HCT116 (cell line): ENCODE results near the gene BMP2K. TPM values are rescaled to one million over a fixed set of nuclear protein-coding genes. Genes with fewer than 3 reads are reported as not detected.

Source experiments
- ATAC-seq: fragments of 200-7000 bp; cut with Tn5 transposase; 2 replicates; pipeline ENCODE4 v1.9.1; 2020; ENCODE audit warnings: mild to moderate bottlenecking, moderate library complexity
- BruUV-seq: library from RNA; stranded (reverse); fragments of 400-500 nt; replicated peaks from 2 replicates; lab custom pipeline; 2021; lab: Mats Ljungman, UMichigan
- CTCF ChIA-PET: fragments of 300-600 bp; sonication (Branson Sonifier 250); formaldehyde crosslinking; loops from one replicate; lab custom pipeline; 2021; ENCODE audit warnings: antibody characterized with exemption; lab: Charles Lee
- POLR2A ChIA-PET: fragments of 300-600, 350-600 bp; sonication (Branson Sonifier 250); formaldehyde crosslinking; loops from one replicate; lab custom pipeline; 2021; ENCODE audit warnings: antibody characterized with exemption; lab: Charles Lee
- RAD21 ChIA-PET, 2 experiments: fragments of 300-600 bp; sonication (Branson Sonifier 250); formaldehyde crosslinking; loops; one replicate each; lab custom pipeline; 2023; ENCODE audit warnings: low total read pairs in 2 of 2; ENCODE audit not compliant: uncharacterized antibody in 2 of 2, unreplicated experiment in 2 of 2, low non-redundant PET in 1 of 2; lab: Charles Lee
- DNase-seq: peaks from one replicate; pipeline ENCODE4 v3.0.0-alpha.2; 2010; ENCODE audit warnings: low read depth, low spot score
- H2AFZ ChIP-seq: fragments of 200-600 bp; shearing (Covaris generic), sonication (generic); 2 replicates; pipeline ENCODE4 v1.6.1; 2017; ENCODE audit warnings: low read depth, mixed run types, mixed read lengths, antibody characterized with exemption, low read length; ENCODE audit not compliant: poor library complexity, severe bottlenecking
- H3K27ac ChIP-seq: 2 replicates; pipeline ENCODE4 v1.5.1; 2012; ENCODE audit warnings: low read depth, low read length
- H3K27me3 ChIP-seq: fragments of 200-600 bp; sonication (generic); 2 replicates; pipeline ENCODE4 v1.6.1; 2016; ENCODE audit warnings: mixed run types, low read length, mixed read lengths; ENCODE audit not compliant: insufficient read depth
- H3K36me3 ChIP-seq, 2 experiments: fragments of 200-500 bp in 1 of 2; fragments of 200-600 bp in 1 of 2; sonication (Bioruptor generic) in 1 of 2; sonication (generic) in 1 of 2; 2 replicates each; pipeline versions ENCODE4 v1.5.1 to v1.6.1; 2014 to 2016; ENCODE audit warnings: low read length in 2 of 2, inconsistent platforms in 1 of 2, mixed read lengths in 1 of 2, mixed run types in 1 of 2; ENCODE audit not compliant: insufficient read depth in 2 of 2, control insufficient read depth in 1 of 2
- H3K4me1 ChIP-seq, 2 experiments: fragments of 200-600 bp in 1 of 2; sonication (generic) in 1 of 2; 2 replicates each; pipeline versions ENCODE4 v1.5.1 to v1.6.1; 2012 to 2017; ENCODE audit warnings: low read length in 2 of 2, inconsistent platforms in 1 of 2, mild to moderate bottlenecking in 1 of 2, mixed read lengths in 1 of 2, mixed run types in 1 of 2, moderate library complexity in 1 of 2; ENCODE audit not compliant: insufficient read depth in 2 of 2, control insufficient read depth in 1 of 2
- H3K4me2 ChIP-seq: fragments of 200-600 bp; sonication (generic); 2 replicates; pipeline ENCODE4 v1.6.1; 2017; ENCODE audit warnings: mixed run types, low read length, mixed read lengths
- H3K4me3 ChIP-seq, 2 experiments: fragments of 200-600 bp in 1 of 2; sonication (generic) in 1 of 2; replicated peaks in 1 of 2; 2 replicates each; pipeline ENCODE4 v1.5.1; 2011 to 2016; ENCODE audit warnings: low read length in 2 of 2, control low read depth in 1 of 2, low read depth in 1 of 2, mild to moderate bottlenecking in 1 of 2, mixed read lengths in 1 of 2, mixed run types in 1 of 2
- H3K79me2 ChIP-seq: fragments of 200-600 bp; sonication (generic); 2 replicates; pipeline ENCODE4 v1.6.1; 2017; ENCODE audit warnings: mild to moderate bottlenecking, mixed run types, low read length, moderate library complexity, mixed read lengths; ENCODE audit not compliant: insufficient read depth
- H3K9ac ChIP-seq: fragments of 200-600 bp; sonication (generic); 2 replicates; pipeline ENCODE4 v1.6.1; 2016; ENCODE audit warnings: low read length, mixed read lengths
- H3K9me2 ChIP-seq: fragments of 200-600 bp; sonication (generic), shearing (Covaris generic); 2 replicates; pipeline ENCODE4 v1.6.1; 2017; ENCODE audit warnings: mixed run types, mild to moderate bottlenecking, moderate library complexity; ENCODE audit not compliant: insufficient read depth
- H3K9me3 ChIP-seq, 2 experiments: fragments of 200-500 bp in 1 of 2; fragments of 200-600 bp in 1 of 2; sonication (Bioruptor generic) in 1 of 2; sonication (generic) in 1 of 2; 2 replicates each; pipeline ENCODE4 v1.6.1; 2014 to 2017; ENCODE audit warnings: low read length in 2 of 2, mixed read lengths in 2 of 2, inconsistent platforms in 1 of 2, low read depth in 1 of 2, mild to moderate bottlenecking in 1 of 2, mixed run types in 1 of 2, moderate library complexity in 1 of 2; ENCODE audit not compliant: control insufficient read depth in 1 of 2, insufficient read depth in 1 of 2
- H4K20me1 ChIP-seq: fragments of 200-600 bp; sonication (generic), shearing (Covaris generic); 2 replicates; pipeline ENCODE4 v1.6.1; 2017; ENCODE audit warnings: mixed run types, mild to moderate bottlenecking, moderate library complexity; ENCODE audit not compliant: insufficient read depth
- CEBPB ChIP-seq: IDR thresholded peaks from 2 replicates; pipeline ENCODE4 v1.6.1; 2012; ENCODE audit warnings: low read depth
- ELF1 ChIP-seq: IDR thresholded peaks from 2 replicates; pipeline ENCODE4 v1.6.1; 2012; ENCODE audit warnings: low read depth, borderline replicate concordance
- EZH2 ChIP-seq: fragments of 200-600 bp; sonication (generic); IDR thresholded peaks from 2 replicates; pipeline ENCODE4 v1.6.1; 2017; ENCODE audit warnings: antibody characterized with exemption, mixed run types
- POLR2A ChIP-seq: IDR thresholded peaks from 2 replicates; pipeline ENCODE4 v1.7.0; 2011; ENCODE audit warnings: borderline replicate concordance; ENCODE audit not compliant: insufficient read depth, insufficient read length; ENCODE audit errors: extremely low read depth
- POLR2AphosphoS5 ChIP-seq: IDR thresholded peaks from 2 replicates; pipeline ENCODE4 v1.6.1; 2011; ENCODE audit warnings: mild to moderate bottlenecking, low read depth, low read length, moderate library complexity
- TCF7L2 ChIP-seq: IDR thresholded peaks from 2 replicates; pipeline ENCODE4 v1.7.0; 2011; ENCODE audit warnings: borderline replicate concordance, inconsistent platforms; ENCODE audit not compliant: insufficient read depth, insufficient read length; ENCODE audit errors: extremely low read depth
- intact Hi-C: fragments of 100-400 bp; cut with micrococcal nuclease; formaldehyde crosslinking; loops from 2 replicates; pipeline ENCODE4 v1.10.0; 2022
- total RNA-seq: library from RNA; stranded (reverse); gene quantifications from one replicate; pipeline ENCODE4 v1.2.1, GENCODE V29; 2021; ENCODE audit not compliant: unreplicated experiment
- TF ChIP-seq, protein P1 (sequence below): IDR thresholded peaks from 2 replicates; pipeline ENCODE4 v1.6.1; 2012
- TF ChIP-seq, protein P2 (sequence below): IDR thresholded peaks from 2 replicates; pipeline ENCODE4 v1.6.1; 2011; ENCODE audit warnings: mild to moderate bottlenecking, low read length, moderate library complexity; ENCODE audit not compliant: insufficient replicate concordance; ENCODE audit errors: extremely low read depth
- TF ChIP-seq, protein P3 (sequence below): IDR thresholded peaks from 2 replicates; pipeline ENCODE4 v1.6.1; 2012

The BMP2K gene
- total RNA-seq, 1 experiment from 2014 or later, result 27.7 TPM

DNA sequence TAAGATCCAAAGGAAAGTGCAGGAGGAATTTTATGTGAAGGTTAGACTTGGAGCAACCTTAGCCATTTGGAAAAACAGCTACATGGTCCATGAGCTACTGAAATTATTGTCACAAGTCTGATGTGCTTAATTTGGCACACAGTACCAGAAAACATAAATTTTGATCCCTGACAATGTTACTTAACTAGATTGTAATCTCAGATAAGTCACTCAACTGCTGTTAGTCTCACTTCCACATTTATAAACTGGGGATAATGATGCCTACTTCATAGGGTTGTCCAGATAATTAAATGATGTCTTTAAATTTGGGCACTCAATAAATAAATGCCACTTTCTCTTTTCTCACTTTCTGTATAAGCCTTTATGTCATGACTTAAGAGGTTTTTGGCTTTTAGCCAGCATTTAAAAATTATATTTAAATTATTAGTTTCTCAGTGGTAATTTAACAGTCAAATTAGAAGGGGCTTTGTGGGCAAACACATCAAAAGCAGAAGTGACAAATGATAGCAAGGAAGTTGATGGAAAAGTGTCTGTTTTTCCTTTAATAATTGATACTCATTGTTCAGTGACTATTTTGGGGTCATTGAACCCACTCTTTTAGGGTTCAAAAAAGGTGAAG, 104.8 kb downstream of the BMP2K start:
- POLR2A ChIA-PET, result no interaction called here
- H3K4me2 ChIP-seq, result no peak overlapping the region
- H3K27ac ChIP-seq, result no peak overlapping the region
- H4K20me1 ChIP-seq, result no peaks in the 10 kb centered on the region
- no peaks in the 10 kb centered on the region for H3K4me1 ChIP-seq
- no peak overlapping the region for H3K4me3 ChIP-seq
- H3K79me2 ChIP-seq, result no peaks in the 10 kb centered on the region
- ATAC-seq (no peak), DNase-seq (no peak)
- CTCF ChIA-PET, result no interaction called here
- H3K27me3 ChIP-seq, result no peaks in the 10 kb centered on the region
- H2AFZ ChIP-seq, result no peak overlapping the region
- no peaks in the 10 kb centered on the region for H3K36me3 ChIP-seq
- BruUV-seq, result no TSS peak
- RAD21 ChIA-PET, result no interaction called here
- no peaks in the 10 kb centered on the region for H3K9me2 ChIP-seq
- no peaks in the 10 kb centered on the region for H3K9me3 ChIP-seq
- intact Hi-C loops, result no loop called here
- TF ChIP-seq, protein P1, sequence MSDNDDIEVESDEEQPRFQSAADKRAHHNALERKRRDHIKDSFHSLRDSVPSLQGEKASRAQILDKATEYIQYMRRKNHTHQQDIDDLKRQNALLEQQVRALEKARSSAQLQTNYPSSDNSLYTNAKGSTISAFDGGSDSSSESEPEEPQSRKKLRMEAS, result no peak
- TF ChIP-seq, protein P2, sequence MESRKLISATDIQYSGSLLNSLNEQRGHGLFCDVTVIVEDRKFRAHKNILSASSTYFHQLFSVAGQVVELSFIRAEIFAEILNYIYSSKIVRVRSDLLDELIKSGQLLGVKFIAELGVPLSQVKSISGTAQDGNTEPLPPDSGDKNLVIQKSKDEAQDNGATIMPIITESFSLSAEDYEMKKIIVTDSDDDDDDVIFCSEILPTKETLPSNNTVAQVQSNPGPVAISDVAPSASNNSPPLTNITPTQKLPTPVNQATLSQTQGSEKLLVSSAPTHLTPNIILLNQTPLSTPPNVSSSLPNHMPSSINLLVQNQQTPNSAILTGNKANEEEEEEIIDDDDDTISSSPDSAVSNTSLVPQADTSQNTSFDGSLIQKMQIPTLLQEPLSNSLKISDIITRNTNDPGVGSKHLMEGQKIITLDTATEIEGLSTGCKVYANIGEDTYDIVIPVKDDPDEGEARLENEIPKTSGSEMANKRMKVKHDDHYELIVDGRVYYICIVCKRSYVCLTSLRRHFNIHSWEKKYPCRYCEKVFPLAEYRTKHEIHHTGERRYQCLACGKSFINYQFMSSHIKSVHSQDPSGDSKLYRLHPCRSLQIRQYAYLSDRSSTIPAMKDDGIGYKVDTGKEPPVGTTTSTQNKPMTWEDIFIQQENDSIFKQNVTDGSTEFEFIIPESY, result no peak
- no peak for TF ChIP-seq POLR2A
- TF ChIP-seq ELF1, result no peak
- TF ChIP-seq, protein P3, sequence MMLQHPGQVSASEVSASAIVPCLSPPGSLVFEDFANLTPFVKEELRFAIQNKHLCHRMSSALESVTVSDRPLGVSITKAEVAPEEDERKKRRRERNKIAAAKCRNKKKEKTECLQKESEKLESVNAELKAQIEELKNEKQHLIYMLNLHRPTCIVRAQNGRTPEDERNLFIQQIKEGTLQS, result no peak
- no peak for TF ChIP-seq CEBPB
- no peak for TF ChIP-seq TCF7L2
- TF ChIP-seq EZH2, result no peak
- TF ChIP-seq POLR2AphosphoS5, result no peak
- H3K9ac ChIP-seq, result no peak overlapping the region
